SH-SY5Y (cell line): ENCODE measurements around the gene KRT72.

Experiments used
- GATA2 ChIP-seq: IDR thresholded peaks from 2 replicates; pipeline ENCODE4 v1.6.1; 2011; ENCODE audit warnings: mild to moderate bottlenecking, low read depth, low read length
- GATA3 ChIP-seq: IDR thresholded peaks from 2 replicates; pipeline ENCODE4 v1.6.1; 2011; ENCODE audit warnings: low read depth, mild to moderate bottlenecking, low read length, moderate library complexity

DNA sequence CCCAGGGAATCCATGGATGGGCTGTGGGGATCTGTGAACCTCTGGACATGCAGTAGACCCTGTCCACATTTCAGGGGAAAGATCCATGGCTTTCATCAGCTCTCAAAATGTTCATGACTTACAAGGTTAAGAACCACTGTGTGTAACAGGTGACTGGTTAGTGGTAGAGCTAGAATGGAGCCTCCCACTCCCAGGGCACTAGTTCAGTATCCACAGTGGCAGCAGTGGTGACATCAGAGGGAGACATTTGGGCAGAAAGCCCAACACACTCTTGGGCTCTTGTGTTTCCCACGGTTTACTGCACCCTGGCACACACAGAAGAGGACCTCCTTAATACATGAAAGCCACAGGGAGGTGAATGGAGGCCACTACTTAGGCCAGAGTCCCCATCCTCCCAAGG, 36.7 kb downstream of the KRT72 start:
- TF ChIP-seq GATA3 (no peak), GATA2 (no peak)
